B cell (primary cell): Measurements from ENCODE around the gene LIG3.

Experiments used
- EZH2 ChIP-seq: IDR thresholded peaks from 2 replicates; pipeline ENCODE4 v1.6.1; 2012; ENCODE audit warnings: borderline replicate concordance, low read depth, mild to moderate bottlenecking, moderate library complexity, low read length; ENCODE audit not compliant: insufficient read depth, poor library complexity, severe bottlenecking
- TF ChIP-seq, protein P1 (sequence below): fragments of 200-600 bp; IDR thresholded peaks from one replicate; pipeline ENCODE4 v1.8.0; 2022; ENCODE audit warnings: antibody characterized with exemption, mild to moderate bottlenecking

GRCh38 chr17:34979153-34979552 is 1.2 kb upstream of the LIG3 start:
- TF ChIP-seq, protein P1, sequence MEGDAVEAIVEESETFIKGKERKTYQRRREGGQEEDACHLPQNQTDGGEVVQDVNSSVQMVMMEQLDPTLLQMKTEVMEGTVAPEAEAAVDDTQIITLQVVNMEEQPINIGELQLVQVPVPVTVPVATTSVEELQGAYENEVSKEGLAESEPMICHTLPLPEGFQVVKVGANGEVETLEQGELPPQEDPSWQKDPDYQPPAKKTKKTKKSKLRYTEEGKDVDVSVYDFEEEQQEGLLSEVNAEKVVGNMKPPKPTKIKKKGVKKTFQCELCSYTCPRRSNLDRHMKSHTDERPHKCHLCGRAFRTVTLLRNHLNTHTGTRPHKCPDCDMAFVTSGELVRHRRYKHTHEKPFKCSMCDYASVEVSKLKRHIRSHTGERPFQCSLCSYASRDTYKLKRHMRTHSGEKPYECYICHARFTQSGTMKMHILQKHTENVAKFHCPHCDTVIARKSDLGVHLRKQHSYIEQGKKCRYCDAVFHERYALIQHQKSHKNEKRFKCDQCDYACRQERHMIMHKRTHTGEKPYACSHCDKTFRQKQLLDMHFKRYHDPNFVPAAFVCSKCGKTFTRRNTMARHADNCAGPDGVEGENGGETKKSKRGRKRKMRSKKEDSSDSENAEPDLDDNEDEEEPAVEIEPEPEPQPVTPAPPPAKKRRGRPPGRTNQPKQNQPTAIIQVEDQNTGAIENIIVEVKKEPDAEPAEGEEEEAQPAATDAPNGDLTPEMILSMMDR: no peak
- TF ChIP-seq EZH2: no peak
